ENCODE data around the gene RPRML. TPM values are rescaled to one million over a fixed set of nuclear protein-coding genes. Genes with fewer than 3 reads are reported as not detected.
"Not testable (repeated sequence)": the region's sequence is repeated elsewhere in the genome, so short reads cannot be mapped to it uniquely, and the experiment has no call there.

Gene RPRML
- total RNA-seq, 1 donor from 2014 or later, result not detected

- no peak for DNase-seq (ENCODE audit: low spot score)
- H2AFZ ChIP-seq (replicated peaks), result no peak overlapping the region
- no peak for TF ChIP-seq EZH2phosphoT487 (IDR thresholded peaks at IDR 0.05)
- TF ChIP-seq EZH2 (IDR thresholded peaks at IDR 0.05), result no peak
- no peak for TF ChIP-seq CTCF (IDR thresholded peaks at IDR 0.05)
- no peaks in the 10 kb centered on the region for H3K4me1 ChIP-seq
- Mint-ChIP-seq H3K27me3 (ENCODE audit: insufficient read depth, low read depth) (no peaks in the 10 kb centered on the region), H3K9me3 (peaks cover 8% of the 10 kb centered on the region), H3K36me3 (peaks cover 12% of the 10 kb centered on the region), H3K4me3 (peak overlapping the region; percentile 67), H3K4me1 (peaks cover 18% of the 10 kb centered on the region), H3K27ac (peak overlapping the region; percentile 79)
- H3F3A ChIP-seq (ENCODE audit: low read depth), result no peaks in the 10 kb centered on the region
- H3K27ac ChIP-seq, result no peak overlapping the region
- H3K36me3 ChIP-seq, result no peaks in the 10 kb centered on the region
- H3K9ac ChIP-seq, result no peak overlapping the region
- peaks cover 23% of the 10 kb centered on the region for H3K27me3 ChIP-seq
- H3K4me2 ChIP-seq, result no peak overlapping the region
- H3K9me3 ChIP-seq (ENCODE audit: low read depth), result no peaks in the 10 kb centered on the region
- no peak overlapping the region for H3K4me3 ChIP-seq
- H3K79me2 ChIP-seq (ENCODE audit: low read depth), result no peaks in the 10 kb centered on the region
- no peaks in the 10 kb centered on the region for H4K20me1 ChIP-seq (ENCODE audit: low read depth)
Measured at GRCh38 chr17:46958041-46958591, 20.9 kb downstream of the RPRML start.

- H3K9me3 Mint-ChIP-seq; H2AFZ ChIP-seq (replicated peaks); H3K27ac Mint-ChIP-seq; H3K36me3 Mint-ChIP-seq; H3K27me3 Mint-ChIP-seq (ENCODE audit: insufficient read depth, low read depth); DNase-seq (ENCODE audit: low spot score); H3K4me3 Mint-ChIP-seq; H3K36me3 ChIP-seq; H3F3A ChIP-seq (ENCODE audit: low read depth); H3K27me3 ChIP-seq; H3K27ac ChIP-seq; H3K4me2 ChIP-seq; H3K4me1 ChIP-seq; H3K4me3 ChIP-seq; H3K9me3 ChIP-seq (ENCODE audit: low read depth); H3K79me2 ChIP-seq (ENCODE audit: low read depth); H3K9ac ChIP-seq: not testable (repeated sequence)
- H3K4me1 Mint-ChIP-seq, result peaks cover 30% of the 10 kb centered on the region
- peaks cover 17% of the 10 kb centered on the region for H4K20me1 ChIP-seq (ENCODE audit: low read depth)
Measured at GRCh38 chr17:46953191-46953590, 25.9 kb downstream of the RPRML start.

GRCh38 chr17:46952115-46952514 is 26.9 kb downstream of the RPRML start:
- Mint-ChIP-seq H3K27me3 (ENCODE audit: insufficient read depth, low read depth) (peaks cover 3% of the 10 kb centered on the region), H3K9me3 (peaks cover 2% of the 10 kb centered on the region), H3K27ac (no peak overlapping the region), H3K4me3 (no peak overlapping the region), H3K36me3 (peaks cover 9% of the 10 kb centered on the region), H3K4me1 (peaks cover 21% of the 10 kb centered on the region)
- Histone ChIP-seq H2AFZ (replicated peaks) (no peak overlapping the region), H3K9ac (no peak overlapping the region), H3K36me3 (no peaks in the 10 kb centered on the region), H3K79me2 (ENCODE audit: low read depth) (no peaks in the 10 kb centered on the region), H3K4me1 (peaks cover 6% of the 10 kb centered on the region), H3K27ac (no peak overlapping the region), H3K9me3 (ENCODE audit: low read depth) (no peaks in the 10 kb centered on the region), H3K27me3 (no peaks in the 10 kb centered on the region), H4K20me1 (ENCODE audit: low read depth) (peaks cover 17% of the 10 kb centered on the region), H3K4me3 (no peak overlapping the region), H3F3A (ENCODE audit: low read depth) (no peaks in the 10 kb centered on the region), H3K4me2 (no peak overlapping the region)
- DNase-seq (ENCODE audit: low spot score), result no peak
- TF ChIP-seq EZH2 (IDR thresholded peaks at IDR 0.05), result no peak
- no peak for TF ChIP-seq EZH2phosphoT487 (IDR thresholded peaks at IDR 0.05)
- TF ChIP-seq CTCF (IDR thresholded peaks at IDR 0.05), result no peak

GRCh38 chr17:46951706-46952105 is 27.3 kb downstream of the RPRML start:
- no peak overlapping the region for H3K27ac ChIP-seq
- H3K27me3 Mint-ChIP-seq (ENCODE audit: insufficient read depth, low read depth), result peaks cover 5% of the 10 kb centered on the region
- H3K27me3 ChIP-seq, result no peaks in the 10 kb centered on the region
- no peaks in the 10 kb centered on the region for H3K36me3 ChIP-seq
- peaks cover 2% of the 10 kb centered on the region for H3K9me3 Mint-ChIP-seq
- TF ChIP-seq CTCF (IDR thresholded peaks at IDR 0.05), result no peak
- H3K4me2 ChIP-seq, result no peak overlapping the region
- H3K4me1 ChIP-seq, result peaks cover 6% of the 10 kb centered on the region
- peaks cover 24% of the 10 kb centered on the region for H3K4me1 Mint-ChIP-seq
- H3F3A ChIP-seq (ENCODE audit: low read depth), result no peaks in the 10 kb centered on the region
- H3K9ac ChIP-seq, result no peak overlapping the region
- peaks cover 17% of the 10 kb centered on the region for H4K20me1 ChIP-seq (ENCODE audit: low read depth)
- H3K27ac Mint-ChIP-seq, result no peak overlapping the region
- no peak overlapping the region for H3K4me3 Mint-ChIP-seq
- no peak overlapping the region for H3K4me3 ChIP-seq
- no peak for DNase-seq (ENCODE audit: low spot score)
- H2AFZ ChIP-seq (replicated peaks), result no peak overlapping the region
- H3K36me3 Mint-ChIP-seq, result peaks cover 8% of the 10 kb centered on the region
- no peaks in the 10 kb centered on the region for H3K79me2 ChIP-seq (ENCODE audit: low read depth)
- H3K9me3 ChIP-seq (ENCODE audit: low read depth), result no peaks in the 10 kb centered on the region

Data from neural progenitor cell (in vitro differentiated cells).